HepG2 (cell line): Measurements from ENCODE around the gene GLIS2. TPM values are rescaled to one million over a fixed set of nuclear protein-coding genes. Genes with fewer than 3 reads are reported as not detected.

Source experiments
- HNRNPL ChIP-seq: fragments of 200-400 bp; formaldehyde crosslinking; IDR thresholded peaks from 2 replicates; pipeline ENCODE4 v1.6.1; 2017; ENCODE audit warnings: mild to moderate bottlenecking, low read depth, low read length
- HOXA5 ChIP-seq: sonication (generic); formaldehyde crosslinking; IDR thresholded peaks from 2 replicates; pipeline ENCODE4 v1.4.0; 2020; ENCODE audit warnings: missing genetic modification reagents
- JUND ChIP-seq: sonication (generic); formaldehyde crosslinking; IDR thresholded peaks from 2 replicates; pipeline ENCODE4 v1.8.0; 2022; ENCODE audit warnings: mild to moderate bottlenecking, missing genetic modification reagents
- KAT8 ChIP-seq: IDR thresholded peaks from 2 replicates; pipeline ENCODE4 v1.6.1; 2016; ENCODE audit warnings: missing genetic modification reagents, missing compliant biosample characterization
- KLF13 ChIP-seq: sonication (generic); formaldehyde crosslinking; IDR thresholded peaks from 2 replicates; pipeline ENCODE4 v1.4.0; 2020; ENCODE audit warnings: mild to moderate bottlenecking, missing genetic modification reagents
- NFKB2 ChIP-seq: sonication (generic); formaldehyde crosslinking; IDR thresholded peaks from 2 replicates; pipeline ENCODE4 v1.4.0; 2020; ENCODE audit warnings: missing genetic modification reagents, borderline replicate concordance
- PHB2 ChIP-seq: fragments of 450-650 bp; IDR thresholded peaks from 2 replicates; pipeline ENCODE4 v1.6.1; 2018; ENCODE audit not compliant: partially characterized antibody
- RARA ChIP-seq: IDR thresholded peaks from 2 replicates; pipeline ENCODE4 v1.6.1; 2016; ENCODE audit warnings: missing genetic modification reagents, missing compliant biosample characterization
- RBM39 ChIP-seq: fragments of 200-400 bp; formaldehyde crosslinking; IDR thresholded peaks from one replicate; pipeline ENCODE4 v1.6.1; 2018; ENCODE audit warnings: antibody characterized with exemption, mild to moderate bottlenecking, low read depth, low read length; ENCODE audit not compliant: poor library complexity, severe bottlenecking
- SIN3A ChIP-seq: IDR thresholded peaks from 2 replicates; pipeline ENCODE4 v1.6.1; 2011; ENCODE audit warnings: low read depth, mild to moderate bottlenecking, control low read depth, low read length, borderline replicate concordance
- TBL1XR1 ChIP-seq: fragments of 150-350 bp; IDR thresholded peaks from 2 replicates; pipeline ENCODE4 v1.6.1; 2014; ENCODE audit warnings: borderline replicate concordance, low read length; ENCODE audit not compliant: partially characterized antibody
- TEAD2 ChIP-seq: sonication (generic); formaldehyde crosslinking; IDR thresholded peaks from 2 replicates; pipeline ENCODE4 v1.9.0; 2021; ENCODE audit warnings: missing genetic modification reagents
- ZBTB46 ChIP-seq: sonication (generic); formaldehyde crosslinking; IDR thresholded peaks from 2 replicates; pipeline ENCODE4 v1.4.0; 2020; ENCODE audit warnings: mild to moderate bottlenecking, missing genetic modification reagents, borderline replicate concordance
- ZNF331 ChIP-seq: sonication (generic); formaldehyde crosslinking; IDR thresholded peaks from 2 replicates; pipeline ENCODE4 v1.4.0; 2020; ENCODE audit warnings: missing genetic modification reagents
- ZNF446 ChIP-seq: sonication (generic); formaldehyde crosslinking; IDR thresholded peaks from 2 replicates; pipeline ENCODE4 v1.5.0; 2020; ENCODE audit warnings: mild to moderate bottlenecking, missing genetic modification reagents
- ZNF513 ChIP-seq: sonication (generic); formaldehyde crosslinking; conservative IDR thresholded peaks from 2 replicates; pipeline ENCODE4 v1.5.0; 2020; ENCODE audit warnings: missing genetic modification reagents
- ZNF605 ChIP-seq: sonication (generic); formaldehyde crosslinking; IDR thresholded peaks from 2 replicates; pipeline ENCODE4 v1.8.0; 2022; ENCODE audit warnings: mild to moderate bottlenecking, missing genetic modification reagents
- ZNF660 ChIP-seq: sonication (generic); formaldehyde crosslinking; IDR thresholded peaks from 2 replicates; pipeline ENCODE4 v1.5.1; 2020; ENCODE audit warnings: mild to moderate bottlenecking, low read depth, missing genetic modification reagents, borderline replicate concordance
- polyA plus RNA-seq, 8 experiments: library from polyadenylated mRNA; depleted of rRNA in 3 of 8; stranded (reverse) in 7 of 8; unstranded in 1 of 8; fragments of >200 nt; fragmentation: Illumina TruSeq in 4 of 8; extraction: Trizol in 4 of 8; gene quantifications; 2 replicates each; pipeline versions ENCODE4 v1.2.1 to v1.2.3, GENCODE V29; 2011 to 2016; ENCODE audit warnings: low read depth in 4 of 8, missing spikeins in 1 of 8, mixed read lengths in 1 of 8; ENCODE audit not compliant: insufficient read depth in 1 of 8
- total RNA-seq, 5 experiments: library from RNA; depleted of rRNA; stranded (reverse); fragments of >200 nt; fragmentation: Illumina TruSeq; extraction: Trizol; gene quantifications; 2 replicates each; pipeline ENCODE4 v1.2.3, GENCODE V29; 2016; ENCODE audit warnings: low read depth in 1 of 5
- TF ChIP-seq, protein P1 (sequence below): IDR thresholded peaks from 2 replicates; pipeline ENCODE4 v1.6.1; 2016
- TF ChIP-seq, protein P2 (sequence below): sonication (generic); formaldehyde crosslinking; conservative IDR thresholded peaks from 2 replicates; pipeline ENCODE4 v1.4.0; 2020; ENCODE audit warnings: missing genetic modification reagents
- TF ChIP-seq, protein P3 (sequence below): sonication (generic); formaldehyde crosslinking; conservative IDR thresholded peaks from 2 replicates; pipeline ENCODE4 v1.4.0; 2020; ENCODE audit warnings: missing genetic modification reagents

The GLIS2 gene
- total and polyA plus RNA-seq, 2 of the 13 experiments (the other 11 are each of a cell fraction or from before 2014, with no cell fraction given), result 0.28 to 0.29 TPM

- TF ChIP-seq HOXA5 (no peak), ZBTB46 (no peak), ZNF331 (CRISPR knock-in tag) (no peak), TBL1XR1 (peak; percentile 30), KAT8 (CRISPR knock-in tag) (no peak), HNRNPL (no peak), PHB2 (no peak), ZNF446 (CRISPR knock-in tag) (no peak), ZNF605 (CRISPR knock-in tag) (peak; percentile 35; the same call in 1 of the 2 replicates), RARA (peak; percentile 81), RBM39 (no peak), SIN3A (no peak), KLF13 (CRISPR knock-in tag) (no peak), JUND (CRISPR knock-in tag) (peak; percentile 95), ZNF660 (no peak), NFKB2 (CRISPR knock-in tag) (no peak), TEAD2 (CRISPR knock-in tag) (no peak), ZNF513 (no peak)
- TF ChIP-seq, protein P1, sequence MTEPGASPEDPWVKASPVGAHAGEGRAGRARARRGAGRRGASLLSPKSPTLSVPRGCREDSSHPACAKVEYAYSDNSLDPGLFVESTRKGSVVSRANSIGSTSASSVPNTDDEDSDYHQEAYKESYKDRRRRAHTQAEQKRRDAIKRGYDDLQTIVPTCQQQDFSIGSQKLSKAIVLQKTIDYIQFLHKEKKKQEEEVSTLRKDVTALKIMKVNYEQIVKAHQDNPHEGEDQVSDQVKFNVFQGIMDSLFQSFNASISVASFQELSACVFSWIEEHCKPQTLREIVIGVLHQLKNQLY (CRISPR knock-in tag), result no peak
- TF ChIP-seq, protein P2, sequence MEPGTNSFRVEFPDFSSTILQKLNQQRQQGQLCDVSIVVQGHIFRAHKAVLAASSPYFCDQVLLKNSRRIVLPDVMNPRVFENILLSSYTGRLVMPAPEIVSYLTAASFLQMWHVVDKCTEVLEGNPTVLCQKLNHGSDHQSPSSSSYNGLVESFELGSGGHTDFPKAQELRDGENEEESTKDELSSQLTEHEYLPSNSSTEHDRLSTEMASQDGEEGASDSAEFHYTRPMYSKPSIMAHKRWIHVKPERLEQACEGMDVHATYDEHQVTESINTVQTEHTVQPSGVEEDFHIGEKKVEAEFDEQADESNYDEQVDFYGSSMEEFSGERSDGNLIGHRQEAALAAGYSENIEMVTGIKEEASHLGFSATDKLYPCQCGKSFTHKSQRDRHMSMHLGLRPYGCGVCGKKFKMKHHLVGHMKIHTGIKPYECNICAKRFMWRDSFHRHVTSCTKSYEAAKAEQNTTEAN (CRISPR knock-in tag), result no peak
- TF ChIP-seq, protein P3, sequence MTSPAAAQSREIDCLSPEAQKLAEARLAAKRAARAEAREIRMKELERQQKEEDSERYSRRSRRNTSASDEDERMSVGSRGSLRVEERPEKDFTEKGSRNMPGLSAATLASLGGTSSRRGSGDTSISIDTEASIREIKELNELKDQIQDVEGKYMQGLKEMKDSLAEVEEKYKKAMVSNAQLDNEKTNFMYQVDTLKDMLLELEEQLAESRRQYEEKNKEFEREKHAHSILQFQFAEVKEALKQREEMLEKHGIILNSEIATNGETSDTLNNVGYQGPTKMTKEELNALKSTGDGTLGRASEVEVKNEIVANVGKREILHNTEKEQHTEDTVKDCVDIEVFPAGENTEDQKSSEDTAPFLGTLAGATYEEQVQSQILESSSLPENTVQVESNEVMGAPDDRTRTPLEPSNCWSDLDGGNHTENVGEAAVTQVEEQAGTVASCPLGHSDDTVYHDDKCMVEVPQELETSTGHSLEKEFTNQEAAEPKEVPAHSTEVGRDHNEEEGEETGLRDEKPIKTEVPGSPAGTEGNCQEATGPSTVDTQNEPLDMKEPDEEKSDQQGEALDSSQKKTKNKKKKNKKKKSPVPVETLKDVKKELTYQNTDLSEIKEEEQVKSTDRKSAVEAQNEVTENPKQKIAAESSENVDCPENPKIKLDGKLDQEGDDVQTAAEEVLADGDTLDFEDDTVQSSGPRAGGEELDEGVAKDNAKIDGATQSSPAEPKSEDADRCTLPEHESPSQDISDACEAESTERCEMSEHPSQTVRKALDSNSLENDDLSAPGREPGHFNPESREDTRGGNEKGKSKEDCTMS, result no peak
Measured at GRCh38 chr16:4290236-4290830, 25.5 kb upstream of the GLIS2 start (continued).
